NK-92 (cell line): ENCODE data around the gene PBX3.

ENCODE experiments used
- DNase-seq: peaks from one replicate; lab custom pipeline; 2025; ENCODE audit not compliant: unreplicated experiment; lab: John Stamatoyannopoulos, UW

Gene PBX3

GRCh38 chr9:125748446-125749099, 1.4 kb downstream of the PBX3 start:
- DNase-seq: no peak

- no peak for DNase-seq
Measured at GRCh38 chr9:125749287-125749935, 2.2 kb downstream of the PBX3 start.

GRCh38 chr9:125749951-125750626, 2.9 kb downstream of the PBX3 start:
- DNase-seq: no peak

- DNase-seq: no peak
Measured at GRCh38 chr9:125750627-125751011, 3.4 kb downstream of the PBX3 start.

GRCh38 chr9:125752070-125752628, 5.0 kb downstream of the PBX3 start:
- no peak for DNase-seq

GRCh38 chr9:125754096-125754495, 6.9 kb downstream of the PBX3 start:
- no peak for DNase-seq

- DNase-seq: no peak
Measured at GRCh38 chr9:125755340-125755739, 8.2 kb downstream of the PBX3 start.

- DNase-seq: no peak
Measured at GRCh38 chr9:125756518-125756917, 9.3 kb downstream of the PBX3 start.

- no peak for DNase-seq
Measured at GRCh38 chr9:125757834-125758233, 10.7 kb downstream of the PBX3 start.

GRCh38 chr9:125758986-125759763, 12.0 kb downstream of the PBX3 start:
- no peak for DNase-seq

GRCh38 chr9:125759764-125760129, 12.6 kb downstream of the PBX3 start:
- no peak for DNase-seq

GRCh38 chr9:125760537-125760936, 13.4 kb downstream of the PBX3 start:
- DNase-seq: no peak

- no peak for DNase-seq
Measured at GRCh38 chr9:125761676-125762450, 14.7 kb downstream of the PBX3 start.

- DNase-seq: no peak
Measured at GRCh38 chr9:125763394-125763801, 16.2 kb downstream of the PBX3 start.

- DNase-seq: no peak
Measured at GRCh38 chr9:125764198-125764597, 17.0 kb downstream of the PBX3 start.

GRCh38 chr9:125766468-125767221, 19.5 kb downstream of the PBX3 start:
- DNase-seq: no peak

- DNase-seq: no peak
Measured at GRCh38 chr9:125767349-125767748, 20.2 kb downstream of the PBX3 start.

- DNase-seq: no peak
Measured at GRCh38 chr9:125768803-125769202, 21.6 kb downstream of the PBX3 start.

GRCh38 chr9:125771037-125771436, 23.9 kb downstream of the PBX3 start:
- no peak for DNase-seq

GRCh38 chr9:125772740-125773139, 25.6 kb downstream of the PBX3 start:
- DNase-seq: no peak
